ENCODE results near the gene ATP9B.

Gene ATP9B

GRCh38 chr18:79217979-79218604 is 148.9 kb downstream of the ATP9B start:
- TF ChIP-seq SP7 (tag by site-specific recombination; IDR thresholded peaks at IDR 0.05), result no peak
- CTCF ChIA-PET, result interaction anchor here (0.5 kb wide), 1 partner anchor 27 kb away, joined by 3 read pairs; no protein-coding TSS in a partner anchor
- Histone ChIP-seq H3K4me1 (ENCODE audit: control insufficient read depth, insufficient read depth, low read length) (no peaks in the 10 kb centered on the region), H3K27ac (ENCODE audit: extremely low read depth, low read depth, low read length) (no peak overlapping the region), H3K4me3 (ENCODE audit: low read depth, low read length) (no peak overlapping the region), H3K36me3 (ENCODE audit: control insufficient read depth in 2 of 2, insufficient read depth in 1 of 2, low read length in 2 of 2) (no peaks in the 10 kb centered on the region; a peak in 1 of 3 replicates), H3K9me3 (ENCODE audit: control insufficient read depth, insufficient read depth, low read depth, low read length) (no peaks in the 10 kb centered on the region)
- POLR2A ChIA-PET, result no interaction called here

GRCh38 chr18:79218605-79219190 is 149.5 kb downstream of the ATP9B start:
- Histone ChIP-seq H3K27ac (ENCODE audit: extremely low read depth, low read depth, low read length) (no peak overlapping the region), H3K4me1 (ENCODE audit: control insufficient read depth, insufficient read depth, low read length) (no peaks in the 10 kb centered on the region), H3K9me3 (ENCODE audit: control insufficient read depth, insufficient read depth, low read depth, low read length) (no peaks in the 10 kb centered on the region), H3K36me3 (ENCODE audit: control insufficient read depth in 2 of 2, insufficient read depth in 1 of 2, low read length in 2 of 2) (no peaks in the 10 kb centered on the region; a peak in 1 of 3 replicates), H3K4me3 (ENCODE audit: low read depth, low read length) (no peak overlapping the region)
- TF ChIP-seq WT1 (tag by site-specific recombination; IDR thresholded peaks at IDR 0.05), result no peak
- no peak for TF ChIP-seq GLI4 (tag by site-specific recombination; IDR thresholded peaks at IDR 0.05)
- TF ChIP-seq ZBTB7A (tag by site-specific recombination; IDR thresholded peaks at IDR 0.05; ENCODE audit: low read depth), result no peak
- no peak for TF ChIP-seq ZNF76 (tag by site-specific recombination; IDR thresholded peaks at IDR 0.05; ENCODE audit: borderline replicate concordance, low read depth)
- no peak for TF ChIP-seq ZNF184 (tag by site-specific recombination; IDR thresholded peaks at IDR 0.05)
- TF ChIP-seq ZNF280C (tag by site-specific recombination; IDR thresholded peaks at IDR 0.05), result no peak
- no peak for TF ChIP-seq ZNF133 (tag by site-specific recombination; IDR thresholded peaks at IDR 0.05)
- TF ChIP-seq ZNF670 (tag by site-specific recombination; IDR thresholded peaks at IDR 0.05; ENCODE audit: low read depth), result no peak
- no peak for TF ChIP-seq ZNF560 (tag by site-specific recombination; IDR thresholded peaks at IDR 0.05; ENCODE audit: borderline replicate concordance)
- no peak for TF ChIP-seq ZNF791 (tag by site-specific recombination; IDR thresholded peaks at IDR 0.05)
- TF ChIP-seq ZNF664 (tag by site-specific recombination; IDR thresholded peaks at IDR 0.05), result no peak
- TF ChIP-seq ZNF16 (tag by site-specific recombination; IDR thresholded peaks at IDR 0.05; ENCODE audit: low read depth), result no peak
- no peak for TF ChIP-seq SCRT1 (tag by site-specific recombination; IDR thresholded peaks at IDR 0.05; ENCODE audit: borderline replicate concordance)
- POLR2A ChIA-PET, result no interaction called here
- CTCF ChIA-PET, result no interaction called here

- Histone ChIP-seq H3K4me1 (ENCODE audit: control insufficient read depth, insufficient read depth, low read length) (no peaks in the 10 kb centered on the region), H3K4me3 (ENCODE audit: low read depth, low read length) (no peak overlapping the region), H3K36me3 (ENCODE audit: control insufficient read depth in 2 of 2, insufficient read depth in 1 of 2, low read length in 2 of 2) (no peaks in the 10 kb centered on the region; a peak in 1 of 3 replicates), H3K27ac (ENCODE audit: extremely low read depth, low read depth, low read length) (no peak overlapping the region), H3K9me3 (ENCODE audit: control insufficient read depth, insufficient read depth, low read depth, low read length) (no peaks in the 10 kb centered on the region)
- TF ChIP-seq ZNF830 (tag by site-specific recombination; IDR thresholded peaks at IDR 0.05; ENCODE audit: low read depth) (no peak), ZNF837 (tag by site-specific recombination; IDR thresholded peaks at IDR 0.05) (no peak), TCF7L2 (IDR thresholded peaks at IDR 0.05; ENCODE audit: borderline replicate concordance, low read depth, low read length) (no peak)
- CTCF ChIA-PET, result interaction anchor here (0.5 kb wide), 1 partner anchor 194 kb away, joined by 5 read pairs; no protein-coding TSS in a partner anchor
- POLR2A ChIA-PET, result interaction anchor here (0.7 kb wide), 1 partner anchor 8 kb away, joined by 4 read pairs; no protein-coding TSS in a partner anchor
Measured at GRCh38 chr18:79221136-79221535, 151.9 kb downstream of the ATP9B start.

Data from HEK293 (cell line).